EH (cell line): ENCODE data around the gene MTCP1.
A peak's percentile ranks its signal among the peaks of the same experiment; 100 is the strongest.

ENCODE experiments used
- DNase-seq: peaks from one replicate; pipeline ENCODE4 v3.0.0-alpha.2; 2015; ENCODE audit warnings: low read depth

MTCP1 gene

GRCh38 chrX:155053656-155054055 is 17.3 kb downstream of the MTCP1 start:
- no peak for DNase-seq

- DNase-seq, result no peak
These were observed 18.0 kb downstream of the MTCP1 start for GRCh38 chrX:155052738-155053498.

- DNase-seq, result peak; percentile 59
These were observed 21.8 kb downstream of the MTCP1 start for GRCh38 chrX:155048977-155049619.

GRCh38 chrX:155046811-155047528 is 24.0 kb downstream of the MTCP1 start:
- no peak for DNase-seq

- DNase-seq, result no peak
These were observed 24.7 kb downstream of the MTCP1 start for GRCh38 chrX:155046129-155046810.

GRCh38 chrX:155035688-155036087 is 35.2 kb downstream of the MTCP1 start:
- DNase-seq, result no peak

- no peak for DNase-seq
These were observed 39.3 kb downstream of the MTCP1 start for GRCh38 chrX:155031657-155032056.

GRCh38 chrX:155028877-155029291 is 42.1 kb downstream of the MTCP1 start:
- peak; percentile 13 for DNase-seq

GRCh38 chrX:155028129-155028528 is 42.8 kb downstream of the MTCP1 start:
- DNase-seq, result no peak

- peak; percentile 68 for DNase-seq
These were observed 43.3 kb downstream of the MTCP1 start for GRCh38 chrX:155027509-155028066.

- DNase-seq, result peak; percentile 94
These were observed 44.0 kb downstream of the MTCP1 start, which contains the start of gene FUNDC2 for GRCh38 chrX:155026727-155027508. FUNDC2 (plus strand) TSS chrX:155026844; CDS start chrX:155026939, 95 bp downstream.

GRCh38 chrX:155026420-155026726 is 44.6 kb downstream of the MTCP1 start:
- no peak for DNase-seq

GRCh38 chrX:155023907-155024833 is 46.8 kb downstream of the MTCP1 start:
- DNase-seq, result no peak

GRCh38 chrX:155022585-155022984 is 48.4 kb downstream of the MTCP1 start, which contains the start of gene F8:
F8 (minus strand) TSS chrX:155022723; CDS start chrX:155022552, 171 bp downstream.
- DNase-seq, result no peak

GRCh38 chrX:155020591-155020990 is 50.3 kb downstream of the MTCP1 start:
- no peak for DNase-seq
